MV-4-11 (cell line): Measurements from ENCODE around the gene UNC13C.

Source experiments
- DNase-seq: peaks from one replicate; lab custom pipeline; 2025; lab: John Stamatoyannopoulos, UW

The UNC13C gene

GRCh38 chr15:54026258-54026657, 48.0 kb downstream of the UNC13C start:
- no peak for DNase-seq

- DNase-seq, result no peak
These were observed 48.6 kb downstream of the UNC13C start for GRCh38 chr15:54026891-54027290.

DNA sequence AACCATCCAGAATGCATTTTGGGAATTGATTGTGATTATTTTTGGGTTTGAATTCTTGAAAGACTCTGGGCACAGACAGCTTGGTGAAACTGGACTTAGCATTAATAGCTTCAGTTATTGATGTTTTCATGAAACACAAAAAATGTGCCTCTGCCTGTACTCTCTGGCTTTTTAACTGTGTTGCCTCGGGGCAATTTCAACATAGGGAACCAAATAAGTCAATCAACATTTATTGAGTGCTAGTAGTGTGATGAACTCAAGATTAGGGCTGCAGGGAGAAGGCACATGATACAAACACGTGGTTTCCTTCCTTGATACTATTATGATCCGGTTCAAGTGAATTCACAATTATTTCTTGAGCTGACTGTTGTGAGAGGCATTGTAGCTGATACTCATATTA, 50.8 kb downstream of the UNC13C start:
- DNase-seq, result no peak

DNA sequence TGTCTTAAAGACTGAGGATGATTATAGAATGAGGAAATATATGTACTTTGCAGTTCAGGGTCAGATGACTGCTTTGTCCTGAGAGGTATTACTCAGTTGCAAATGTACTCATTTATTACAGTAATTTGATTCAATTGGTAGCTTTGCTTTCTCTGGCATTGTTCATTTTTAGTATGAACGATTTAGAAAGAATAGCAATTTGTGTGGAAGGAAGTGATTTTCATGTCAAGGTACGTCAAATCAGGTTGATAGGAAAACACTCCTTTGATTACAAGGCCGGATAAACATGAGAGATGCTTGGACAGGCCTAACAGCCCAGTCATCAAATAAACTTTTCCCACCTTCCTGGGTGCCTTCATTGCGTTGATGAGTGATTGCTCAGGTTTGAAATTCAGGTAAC, 53.8 kb downstream of the UNC13C start:
- DNase-seq, result no peak

GRCh38 chr15:54033356-54033860, 55.2 kb downstream of the UNC13C start:
- DNase-seq, result no peak

- no peak for DNase-seq
These were observed 55.7 kb downstream of the UNC13C start for GRCh38 chr15:54033869-54034458.

DNA sequence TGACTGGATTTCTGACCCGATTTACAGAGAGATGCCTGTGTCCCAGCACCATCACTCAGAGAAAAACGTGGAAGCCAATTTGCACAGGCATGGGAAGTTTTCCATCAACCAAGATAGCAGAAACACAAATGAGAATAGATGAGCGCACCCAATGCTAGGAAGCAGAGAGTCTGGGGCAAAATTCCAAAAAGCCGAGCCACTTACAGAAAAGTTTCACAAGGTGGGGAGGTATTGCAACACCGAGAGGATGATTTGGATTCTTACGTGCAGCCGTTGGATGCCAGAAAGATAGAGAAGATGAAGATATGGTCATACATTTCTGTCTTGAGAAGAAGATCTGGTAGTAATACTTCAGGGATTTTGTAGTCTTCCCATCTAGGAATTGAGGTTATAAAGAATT, 57.4 kb downstream of the UNC13C start:
- no peak for DNase-seq

GRCh38 chr15:54045397-54045796, 67.2 kb downstream of the UNC13C start:
- no peak for DNase-seq

GRCh38 chr15:54046093-54046492, 67.9 kb downstream of the UNC13C start:
- no peak for DNase-seq

DNA sequence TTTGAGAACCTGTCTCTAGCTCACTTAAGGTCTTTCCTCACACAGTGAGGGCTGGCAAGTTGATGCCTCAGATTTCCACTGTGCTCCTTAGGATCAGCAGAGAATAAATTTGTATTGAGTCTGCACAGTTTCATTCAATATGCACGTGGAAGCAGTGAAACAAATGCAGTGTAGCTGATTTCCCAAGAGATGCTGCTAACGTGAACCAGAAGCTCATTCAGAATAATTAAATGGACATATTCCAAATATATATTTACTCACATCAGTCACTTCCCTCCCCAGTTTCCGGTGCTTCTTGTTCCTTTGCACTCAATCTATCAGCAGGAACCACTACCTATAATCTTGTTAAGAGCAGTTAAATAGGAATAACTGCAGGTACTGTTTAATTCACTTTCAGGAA, 86.1 kb downstream of the UNC13C start:
- DNase-seq, result no peak

GRCh38 chr15:54066403-54066802, 88.2 kb downstream of the UNC13C start:
- DNase-seq, result no peak

DNA sequence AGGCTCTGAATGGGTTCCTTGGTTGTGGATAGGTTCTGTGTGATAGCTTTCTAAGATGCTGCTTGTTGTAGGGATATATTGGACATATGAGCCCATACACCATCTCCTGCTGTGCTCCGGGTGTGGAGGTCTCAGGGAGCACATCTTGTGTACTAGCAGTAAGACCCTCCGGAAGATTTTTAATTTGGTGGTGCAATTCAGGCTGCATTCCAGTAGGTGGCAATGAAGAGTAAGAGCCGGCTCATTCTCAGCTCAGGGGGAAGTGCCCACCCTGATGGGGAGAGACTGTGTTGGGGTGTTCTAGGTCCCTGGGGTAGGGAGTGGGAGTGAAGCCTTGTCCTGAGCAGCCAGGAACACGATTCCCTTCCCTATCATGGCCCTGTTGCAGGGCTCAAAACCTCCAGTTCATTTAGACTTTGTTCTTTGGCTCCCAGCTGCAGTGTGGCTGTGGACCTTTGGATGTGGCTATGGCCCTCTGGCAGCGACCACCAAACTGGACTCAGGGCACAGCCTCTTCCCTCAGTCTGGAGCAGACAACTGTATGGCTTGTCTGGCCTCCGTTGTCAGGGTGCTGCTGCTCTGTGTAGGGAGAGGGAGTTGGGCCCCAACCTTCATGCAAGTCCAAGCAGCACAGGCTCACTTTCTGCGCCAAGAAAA, 104.7 kb downstream of the UNC13C start:
- no peak for DNase-seq

- no peak for DNase-seq
These were observed 105.3 kb downstream of the UNC13C start for GRCh38 chr15:54083501-54083900.

DNA sequence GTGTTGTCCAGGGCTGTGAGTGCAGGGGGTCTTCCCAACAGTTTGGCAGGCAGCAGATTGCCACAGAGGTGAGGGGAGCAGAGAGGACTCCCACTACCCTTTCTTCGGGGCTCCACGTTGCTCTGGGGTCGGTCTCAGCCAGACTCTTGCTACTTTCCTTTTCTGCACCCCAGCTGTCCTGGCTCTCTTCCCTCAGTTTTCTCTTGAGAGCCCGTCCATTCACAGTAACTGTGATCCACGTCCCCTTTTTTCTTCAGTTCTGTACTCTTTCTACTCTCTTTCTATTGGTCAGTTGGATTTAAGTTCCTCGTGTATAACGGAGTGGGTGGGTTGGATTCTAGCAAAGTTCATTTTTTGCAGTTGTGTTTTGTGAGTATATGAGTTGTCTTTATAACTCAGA, 105.8 kb downstream of the UNC13C start:
- DNase-seq, result no peak

GRCh38 chr15:54088837-54089236, 110.6 kb downstream of the UNC13C start:
- no peak for DNase-seq

DNA sequence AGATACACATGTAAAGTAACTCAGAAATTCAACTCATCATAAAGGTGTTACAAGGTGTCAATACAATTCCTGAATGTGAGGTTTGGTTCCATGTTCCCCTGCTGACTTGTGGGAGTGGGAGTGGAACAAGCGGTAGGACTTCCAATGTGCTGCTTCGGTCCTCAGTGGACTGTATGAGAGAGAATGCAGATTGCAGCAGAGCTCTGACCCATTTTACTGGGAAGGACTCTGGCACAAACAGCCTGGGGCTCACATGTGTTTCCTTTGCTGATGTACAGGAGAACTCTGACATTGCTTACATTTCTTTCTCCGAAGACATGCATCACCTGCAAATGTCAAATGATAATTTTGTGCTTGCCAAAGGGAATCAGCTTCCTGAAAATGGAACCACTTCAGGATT, 111.5 kb downstream of the UNC13C start:
- DNase-seq, result no peak

DNA sequence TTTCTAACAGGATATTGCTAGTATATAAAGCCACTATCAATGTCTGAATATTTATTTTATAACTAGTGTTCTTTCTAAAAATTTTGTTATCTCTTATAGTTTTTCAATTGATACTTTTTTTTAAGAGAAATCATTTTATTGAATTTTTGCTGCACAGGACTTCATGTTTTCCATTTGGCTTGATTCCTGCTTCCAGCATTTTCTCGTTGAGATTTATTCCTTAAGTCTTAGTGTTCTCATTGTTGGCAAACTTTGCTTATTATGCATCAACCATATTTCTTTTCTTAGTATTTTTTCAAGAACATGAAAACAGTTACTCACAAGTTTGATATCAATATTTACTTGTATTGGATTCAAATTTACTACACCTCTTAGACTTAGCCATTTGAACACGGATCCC, 113.4 kb downstream of the UNC13C start:
- no peak for DNase-seq

- no peak for DNase-seq
These were observed 116.4 kb downstream of the UNC13C start for GRCh38 chr15:54094661-54095060.

- DNase-seq, result no peak
These were observed 118.8 kb downstream of the UNC13C start for GRCh38 chr15:54097019-54097418.

- DNase-seq, result no peak
These were observed 120.8 kb downstream of the UNC13C start for GRCh38 chr15:54099010-54099409.

GRCh38 chr15:54101664-54102270, 123.5 kb downstream of the UNC13C start:
- no peak for DNase-seq

GRCh38 chr15:54102704-54103103, 124.5 kb downstream of the UNC13C start:
- DNase-seq, result no peak

GRCh38 chr15:54109014-54109413, 130.8 kb downstream of the UNC13C start:
- DNase-seq, result no peak

DNA sequence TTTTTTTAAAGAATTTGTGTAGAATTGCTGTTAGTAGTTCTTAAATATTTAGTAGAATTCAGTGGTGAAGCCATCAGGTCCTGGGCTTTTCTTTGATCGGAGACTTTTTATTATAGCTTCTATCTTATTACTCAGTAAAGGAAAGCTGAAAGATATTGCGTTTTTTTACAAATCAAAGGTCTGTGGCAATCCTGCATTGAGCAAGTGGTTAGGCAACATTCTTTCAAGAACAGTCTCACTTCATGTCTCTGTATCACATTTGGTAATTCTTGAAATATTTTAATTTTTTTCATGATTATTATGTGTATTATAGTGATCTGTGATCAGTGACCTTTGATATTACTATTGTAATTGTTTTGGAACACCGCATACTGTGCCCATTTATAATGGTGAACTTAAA, 140.8 kb downstream of the UNC13C start:
- DNase-seq, result peak; percentile 38
